ENCODE results near the gene GPATCH4. TPM values are rescaled to one million over a fixed set of nuclear protein-coding genes. Genes with fewer than 3 reads are reported as not detected.
A peak's percentile ranks its signal among the peaks of the same experiment; 100 is the strongest.
"Not testable (repeated sequence)": the region's sequence is repeated elsewhere in the genome, so short reads cannot be mapped to it uniquely, and the experiment has no call there.

The GPATCH4 gene
- polyA plus RNA-seq, 3 donors = 12.5 to 42.2 (median 29.1) TPM

GRCh38 chr1:156602557-156602993, 1.3 kb upstream of the GPATCH4 start:
- WGBS, 3 donors = 33 to 40% (median 34%) methylated on average over 9 to 10 of the region's 10 CpGs
- H3K27ac ChIP-seq (ENCODE audit: low read depth, low read length) = no peak overlapping the region

DNA sequence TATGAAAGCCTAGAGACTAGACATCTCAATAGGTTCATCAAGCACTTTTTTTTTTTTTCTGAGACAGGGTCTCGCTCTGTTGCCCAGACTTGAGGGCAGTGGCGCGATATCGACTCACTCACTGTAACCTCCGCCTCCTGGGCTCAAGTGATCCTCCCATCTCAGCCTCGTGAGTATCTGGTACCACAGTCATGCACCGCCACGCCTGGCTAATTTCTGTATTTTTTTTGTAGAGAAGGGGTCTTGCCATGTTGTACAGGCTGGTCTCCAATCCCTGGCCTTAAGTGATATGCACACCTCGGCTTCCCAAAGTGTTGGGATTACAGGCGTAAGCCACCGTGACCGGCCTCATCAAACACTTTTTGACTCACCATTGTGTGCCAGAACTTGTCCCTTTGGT, 613 bp upstream of the GPATCH4 start:
- no peak overlapping the region for H3K27ac ChIP-seq (ENCODE audit: low read depth, low read length)
- 71 to 75% (median 75%) methylated on average over 12 of the region's 12 CpGs for WGBS, 3 donors

DNA sequence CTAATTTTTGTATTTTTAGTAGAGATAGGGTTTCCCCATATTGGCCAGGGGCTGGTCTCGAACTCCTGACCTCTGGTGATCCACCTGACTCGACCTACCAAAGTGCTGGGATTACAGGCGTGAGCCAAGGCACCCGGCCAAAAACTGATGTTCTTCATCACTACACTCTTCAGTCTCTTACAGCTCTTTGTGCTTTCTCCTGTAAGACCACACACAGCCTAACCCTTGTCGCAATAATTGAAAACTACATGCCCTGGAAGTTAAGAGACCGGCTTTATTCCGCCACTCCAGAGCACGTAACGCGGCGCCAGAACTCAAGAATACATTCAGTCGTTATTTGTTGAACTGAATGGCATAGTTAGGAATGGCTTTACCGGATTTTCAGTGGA, 552 bp downstream of the GPATCH4 start:
- H3K27ac ChIP-seq (ENCODE audit: low read depth, low read length) = no peak overlapping the region
- WGBS, 3 donors = 0 to 3% (median 3%) methylated on average over 13 of the region's 13 CpGs

- 60 to 70% (median 63%) methylated on average over 3 of the region's 3 CpGs for WGBS, 3 donors
- H3K27ac ChIP-seq (ENCODE audit: low read depth, low read length) = no peak overlapping the region
Measured at GRCh38 chr1:156599811-156600210, 1.5 kb downstream of the GPATCH4 start.

GRCh38 chr1:156598731-156599432, 2.4 kb downstream of the GPATCH4 start:
- no peak overlapping the region for H3K27ac ChIP-seq (ENCODE audit: low read depth, low read length)
- WGBS, 3 donors = 90 to 94% (median 93%) methylated on average over 4 of the region's 4 CpGs

- 92 to 95% (median 95%) methylated on average over 5 of the region's 5 CpGs for WGBS, 3 donors
- H3K27ac ChIP-seq (ENCODE audit: low read depth, low read length) = no peak overlapping the region
Measured at GRCh38 chr1:156598125-156598524, 3.2 kb downstream of the GPATCH4 start.

DNA sequence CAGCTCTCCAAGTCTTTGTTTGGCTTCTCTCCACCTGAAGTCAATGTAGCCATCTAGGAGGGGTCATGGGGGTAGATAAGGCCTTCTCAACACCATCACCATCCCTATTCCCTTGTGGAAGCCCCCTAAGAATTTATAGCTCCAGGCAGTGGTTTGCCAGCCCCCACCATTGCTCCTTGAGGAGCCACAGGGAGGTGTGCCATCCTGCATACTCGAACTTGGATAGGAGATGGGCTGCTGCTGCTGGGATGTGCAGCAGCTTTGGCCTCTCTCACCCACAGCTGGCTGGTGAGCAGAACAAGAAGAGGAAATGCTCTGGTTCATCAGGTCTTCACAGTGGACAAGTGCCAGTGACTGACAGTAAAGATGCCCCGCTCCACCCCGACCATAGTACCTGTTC, 4.9 kb downstream of the GPATCH4 start:
- WGBS, 3 donors = 83 to 90% (median 89%) methylated on average over 3 of the region's 3 CpGs
- no peak overlapping the region for H3K27ac ChIP-seq (ENCODE audit: low read depth, low read length)

DNA sequence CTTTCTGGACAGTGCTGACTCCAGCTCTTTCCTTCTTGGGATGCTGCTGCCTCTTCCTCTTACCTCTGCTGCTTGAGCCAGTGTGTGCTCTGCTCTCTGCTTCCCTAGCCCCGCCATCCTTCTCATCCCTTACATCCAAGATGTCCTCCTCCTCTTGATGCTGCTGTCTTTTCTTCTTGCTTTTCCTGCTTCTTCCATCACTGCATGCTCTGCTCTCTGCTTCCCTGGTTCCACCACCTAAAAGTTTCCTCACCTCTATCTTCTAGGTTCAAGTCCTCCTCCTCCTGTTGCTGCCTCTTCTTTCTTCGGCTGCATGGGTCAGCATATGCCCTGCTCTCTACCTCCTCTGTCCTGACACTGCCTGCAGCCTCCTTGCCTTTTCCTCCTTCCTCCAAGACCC, 6.3 kb downstream of the GPATCH4 start:
- WGBS, 3 donors = 80 to 100% (median 97%) methylated on average over 2 of the region's 2 CpGs
- no peak overlapping the region for H3K27ac ChIP-seq (ENCODE audit: low read depth, low read length)

- 74 to 81% (median 74%) methylated on average over 3 of the region's 3 CpGs for WGBS, 3 donors
- no peak overlapping the region for H3K27ac ChIP-seq (ENCODE audit: low read depth, low read length)
Measured at GRCh38 chr1:156594190-156594589, 7.1 kb downstream of the GPATCH4 start.

GRCh38 chr1:156593661-156593989, 7.7 kb downstream of the GPATCH4 start:
- WGBS, 3 donors = 86 to 92% (median 87%) methylated on average over 8 of the region's 8 CpGs

GRCh38 chr1:156592910-156593660, 8.2 kb downstream of the GPATCH4 start:
- 72 to 87% (median 79%) methylated on average over 8 of the region's 8 CpGs for WGBS, 3 donors

More at GRCh38 chr1:156593661-156593989, 7.7 kb downstream of the GPATCH4 start:
- H3K27ac ChIP-seq (ENCODE audit: low read depth, low read length) = no peak overlapping the region

GRCh38 chr1:156592158-156592909, 8.9 kb downstream of the GPATCH4 start:
- no peak overlapping the region for H3K27ac ChIP-seq (ENCODE audit: low read depth, low read length)
- WGBS, 3 donors = 48 to 51% (median 51%) methylated on average over 16 of the region's 16 CpGs

More at GRCh38 chr1:156592910-156593660, 8.2 kb downstream of the GPATCH4 start:
- no peak overlapping the region for H3K27ac ChIP-seq (ENCODE audit: low read depth, low read length)

DNA sequence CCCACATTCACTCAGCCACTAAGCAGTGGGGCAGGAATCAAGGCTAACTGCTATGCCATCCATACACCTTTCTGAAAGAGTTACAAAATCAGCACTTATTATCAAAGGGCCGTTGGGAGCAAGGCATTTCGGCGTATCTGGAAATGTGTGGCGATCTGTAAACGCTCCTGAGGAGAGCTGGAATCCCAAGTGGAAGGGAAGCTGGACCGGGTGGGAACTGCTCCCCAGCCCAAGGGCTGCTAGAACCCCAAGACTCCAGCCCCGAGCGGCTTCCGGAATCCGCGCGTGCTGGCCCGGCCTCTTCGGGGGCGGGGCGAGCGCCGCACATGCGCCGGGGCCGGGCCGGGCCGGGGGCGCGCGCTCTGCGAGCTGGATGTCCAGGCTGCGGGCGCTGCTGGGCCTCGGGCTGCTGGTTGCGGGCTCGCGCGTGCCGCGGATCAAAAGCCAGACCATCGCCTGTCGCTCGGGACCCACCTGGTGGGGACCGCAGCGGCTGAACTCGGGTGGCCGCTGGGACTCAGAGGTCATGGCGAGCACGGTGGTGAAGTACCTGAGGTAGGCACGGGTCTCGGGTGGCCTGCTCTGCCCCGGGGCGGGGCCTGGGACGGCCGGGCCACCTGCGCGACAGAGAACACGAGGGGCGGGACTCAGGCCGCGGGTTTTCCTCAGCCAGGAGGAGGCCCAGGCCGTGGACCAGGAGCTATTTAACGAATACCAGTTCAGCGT, 9.7 kb downstream of the GPATCH4 start, which contains the start of gene NAXE:
NAXE (plus strand) TSS at position 345 of the 726 bp plus-strand sequence; CDS start at position 374, 29 bp downstream.
- 0 to 1% (median 0%) methylated on average over 60 of the region's 60 CpGs for WGBS, 3 donors
- peak within 1 kb of the TSS; percentile 29 for H3K27ac ChIP-seq (ENCODE audit: low read depth, low read length)

DNA sequence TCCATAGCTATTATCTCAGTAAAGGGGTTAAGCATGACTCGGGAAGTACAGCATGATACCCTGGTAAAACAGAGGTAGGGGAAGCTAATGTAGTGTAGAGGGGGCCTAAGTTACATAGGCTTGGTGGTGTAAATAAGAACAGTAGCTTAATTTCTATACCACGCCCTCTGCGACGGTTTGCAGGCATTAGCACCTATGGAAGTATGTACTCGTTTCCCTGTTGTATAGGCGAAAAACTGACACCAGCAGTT, 10.2 kb downstream of the GPATCH4 start:
- 17 to 27% (median 24%) methylated on average over 6 of the region's 6 CpGs for WGBS, 3 donors
- H3K27ac ChIP-seq (ENCODE audit: low read depth, low read length) = peak overlapping the region; percentile 29

- WGBS, 3 donors = 85 to 90% (median 85%) methylated on average over 10 of the region's 10 CpGs
Measured at GRCh38 chr1:156590326-156591180, 10.7 kb downstream of the GPATCH4 start.

GRCh38 chr1:156589546-156589945, 11.7 kb downstream of the GPATCH4 start:
- 54 to 65% (median 54%) methylated on average over 5 of the region's 5 CpGs for WGBS, 3 donors
- no peak overlapping the region for H3K27ac ChIP-seq (ENCODE audit: low read depth, low read length)

More at GRCh38 chr1:156590326-156591180, 10.7 kb downstream of the GPATCH4 start:
- no peak overlapping the region for H3K27ac ChIP-seq (ENCODE audit: low read depth, low read length)

DNA sequence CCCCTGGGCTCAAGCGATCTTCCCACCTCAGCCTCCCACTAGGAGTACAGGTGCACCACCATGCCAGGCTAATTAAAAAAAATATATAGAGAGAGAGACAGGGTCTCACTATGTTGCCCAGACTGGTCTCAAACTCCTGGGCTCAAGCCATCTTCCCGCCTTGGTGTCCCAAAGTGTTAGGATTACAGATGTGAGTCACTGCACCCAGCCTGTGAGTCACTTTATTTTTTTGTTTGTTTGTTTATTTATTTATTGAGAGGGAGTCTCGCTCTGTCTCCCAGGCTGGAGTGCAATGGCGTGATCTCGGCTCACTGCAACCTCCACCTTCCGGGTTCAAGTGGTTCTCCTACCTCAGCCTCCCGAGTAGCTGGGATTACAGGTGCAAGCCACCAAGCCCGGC, 13.4 kb downstream of the GPATCH4 start:
- WGBS, 3 donors = 86 to 92% (median 89%) methylated on average over 8 of the region's 8 CpGs
- not testable (repeated sequence) for H3K27ac ChIP-seq (ENCODE audit: low read depth, low read length)
